Erythroblast (primary cell): ENCODE data around the gene VEGFA.

ENCODE experiments used
- GATA1 ChIP-seq: IDR thresholded peaks from 2 replicates; pipeline ENCODE4 v1.6.1; 2011; ENCODE audit warnings: low read depth, mild to moderate bottlenecking, control low read depth, low read length, moderate library complexity
- POLR2A ChIP-seq: IDR thresholded peaks from 2 replicates; pipeline ENCODE4 v1.6.1; 2011; ENCODE audit warnings: mild to moderate bottlenecking, low read length

DNA sequence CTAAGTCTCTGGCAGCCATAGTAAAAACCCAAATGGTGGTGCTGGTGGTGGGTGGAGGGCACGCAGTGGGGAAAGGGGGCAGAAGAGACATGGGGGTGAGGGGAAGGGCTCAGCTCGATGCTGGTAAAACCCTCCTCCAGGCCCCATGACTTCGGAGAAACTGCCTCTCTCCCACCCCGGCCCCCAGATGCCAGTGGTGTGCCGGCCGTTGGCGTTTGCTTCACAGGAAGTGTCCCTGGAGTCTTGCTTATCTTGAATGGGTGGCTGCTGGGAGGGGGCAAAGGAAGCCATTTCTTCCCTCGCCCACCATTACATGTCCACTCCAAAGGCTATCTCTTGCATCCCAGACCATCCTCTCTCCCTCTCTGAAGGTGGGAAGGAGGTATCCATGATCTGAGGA, 25.4 kb downstream of the VEGFA start:
- TF ChIP-seq POLR2A, result no peak
- TF ChIP-seq GATA1, result no peak
